ENCODE data around the gene BAZ1B.
"Not testable (repeated sequence)": the region's sequence is repeated elsewhere in the genome, so short reads cannot be mapped to it uniquely, and the experiment has no call there.

Gene BAZ1B

DNA sequence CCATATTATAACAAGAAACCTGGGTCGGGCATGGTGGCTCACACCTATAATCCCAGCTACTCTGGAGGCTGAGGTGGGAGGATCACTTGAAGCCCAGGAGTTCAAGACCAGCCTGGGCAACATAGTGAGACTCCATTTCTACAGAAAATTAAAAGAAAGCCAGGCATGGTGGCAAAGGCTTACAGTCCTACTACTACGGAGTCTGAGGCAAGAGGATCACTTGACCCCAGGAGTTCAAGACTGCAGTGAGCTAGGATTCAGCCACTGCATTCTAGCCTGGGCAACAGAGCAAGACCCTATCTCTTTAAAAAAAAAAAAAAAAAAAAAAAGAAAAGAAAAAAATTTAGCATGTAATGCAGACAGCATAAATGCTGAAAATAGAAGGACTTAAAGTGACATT, 16.4 kb upstream of the BAZ1B start:
- not testable (repeated sequence) for DNase-seq (ENCODE audit: low read depth in 2 of 2)

DNA sequence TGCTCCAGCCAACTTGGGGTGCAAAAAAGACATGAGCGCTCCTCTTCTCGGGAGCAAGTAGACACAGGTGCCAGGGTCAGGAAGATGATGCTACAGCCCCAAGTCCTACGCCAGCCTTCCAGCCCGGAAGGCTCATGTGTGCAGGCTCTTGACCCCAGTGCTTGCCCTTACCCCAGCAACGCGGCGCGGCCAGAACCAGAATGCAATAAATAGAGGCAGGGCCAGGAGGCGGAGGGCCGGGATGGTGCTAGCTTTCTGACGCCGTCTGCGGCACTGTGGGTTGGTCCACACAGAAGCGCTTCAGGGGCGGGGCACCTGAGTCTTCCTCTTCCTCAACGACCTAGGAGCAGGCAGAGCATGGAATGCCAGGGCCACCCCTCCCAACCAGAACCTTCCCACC, 15.0 kb upstream of the BAZ1B start:
- DNase-seq (ENCODE audit: low read depth in 2 of 2) = no peak

DNA sequence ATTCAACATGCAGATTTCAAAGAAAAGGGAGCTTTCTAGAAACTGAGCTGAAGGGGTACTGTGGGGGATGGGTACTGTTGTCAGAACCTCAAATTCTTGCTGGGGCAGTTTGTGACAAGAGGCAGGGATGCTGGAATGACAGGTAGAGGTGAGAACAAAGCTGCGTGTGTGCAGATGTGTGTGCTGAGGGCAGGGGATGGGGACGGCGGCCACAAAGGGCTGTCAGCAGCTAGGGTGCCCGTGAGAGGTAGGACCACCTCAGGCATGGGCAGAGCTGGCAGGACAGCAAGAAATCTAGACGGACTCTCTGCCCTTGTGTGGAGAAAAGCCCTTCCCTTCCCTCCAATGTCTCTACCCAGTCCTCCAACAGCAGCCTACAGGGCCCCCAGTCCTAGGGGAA, 14.4 kb upstream of the BAZ1B start:
- DNase-seq (ENCODE audit: low read depth in 2 of 2) = no peak

DNA sequence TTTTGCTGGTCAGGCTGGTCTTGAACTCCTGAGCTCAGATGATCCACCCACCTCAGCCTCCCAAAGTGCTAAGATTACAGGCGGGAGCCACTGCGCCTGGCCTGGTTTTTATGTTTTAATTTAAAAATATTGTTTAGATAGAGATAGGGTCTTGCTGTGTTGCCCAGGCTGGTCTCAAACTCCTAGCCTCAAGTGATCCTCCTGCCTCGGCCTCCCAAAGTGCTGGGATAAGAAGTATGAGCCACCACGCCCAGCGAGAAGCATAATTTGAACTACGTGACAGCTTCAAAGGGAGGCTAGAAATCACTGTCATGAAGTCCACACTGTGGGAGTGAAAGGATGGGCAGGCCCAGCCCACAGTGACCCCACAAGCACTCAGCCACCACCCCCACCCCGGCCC, 13.8 kb upstream of the BAZ1B start:
- DNase-seq (ENCODE audit: low read depth in 2 of 2) = not testable (repeated sequence)

DNA sequence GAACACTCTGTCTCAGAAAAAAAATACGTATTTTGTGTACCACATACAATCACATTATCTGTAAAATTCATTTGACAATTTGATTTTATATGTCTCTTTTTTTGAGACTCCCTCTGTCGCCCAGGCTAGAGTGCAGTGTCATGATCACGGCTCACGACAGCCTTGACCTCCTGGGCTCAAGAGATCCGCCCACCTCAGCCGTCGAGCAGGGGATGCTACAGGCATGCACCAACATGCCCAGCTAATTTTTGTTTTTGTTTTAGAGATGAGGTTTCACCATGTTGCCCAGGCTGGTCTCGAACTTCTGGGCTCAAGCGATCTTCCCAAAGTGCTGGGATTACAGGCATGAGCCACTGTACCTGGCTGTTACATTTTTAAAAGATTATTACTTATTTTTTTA, 11.6 kb upstream of the BAZ1B start:
- no peak for DNase-seq (ENCODE audit: low read depth in 2 of 2)

DNA sequence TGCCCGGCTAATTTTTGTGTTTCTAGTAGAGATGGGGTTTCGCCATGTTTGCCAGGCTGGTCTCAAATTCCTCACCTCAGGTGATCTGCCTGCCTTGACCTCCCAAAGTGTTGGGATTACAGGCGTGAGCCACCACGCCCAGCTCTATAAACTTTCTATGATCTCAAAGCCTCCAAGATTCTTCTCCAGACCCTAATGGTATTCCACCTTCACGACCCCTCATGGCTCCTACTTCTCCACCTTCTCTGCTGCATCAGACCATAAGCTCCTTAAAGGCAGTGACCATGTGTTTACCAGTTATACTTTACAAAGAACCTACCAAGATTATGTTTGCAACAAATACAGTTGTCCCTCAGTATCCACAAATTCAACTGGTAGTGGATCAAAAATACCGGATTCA, 10.1 kb upstream of the BAZ1B start:
- DNase-seq (ENCODE audit: low read depth in 2 of 2) = no peak

DNA sequence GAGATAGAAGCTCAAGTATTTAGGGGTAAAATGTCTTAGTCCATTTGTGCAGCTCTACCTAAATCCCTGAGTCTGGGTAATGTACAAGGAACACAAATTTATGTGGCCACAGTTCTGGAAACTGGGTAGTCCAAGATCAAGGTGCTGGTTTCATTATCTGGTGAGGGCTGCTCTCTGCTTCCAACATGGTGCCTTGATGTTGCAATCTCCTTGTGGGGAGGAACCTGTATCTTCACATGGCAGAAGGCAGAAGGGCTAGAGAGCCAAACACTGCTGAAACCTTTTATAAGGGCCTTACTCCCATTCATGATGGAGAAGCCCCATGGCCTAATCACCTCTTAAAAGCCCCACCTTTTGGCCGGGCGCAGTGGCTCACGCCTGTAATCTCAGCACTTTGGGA, 8.7 kb upstream of the BAZ1B start:
- no peak for DNase-seq (ENCODE audit: low read depth in 2 of 2)

DNA sequence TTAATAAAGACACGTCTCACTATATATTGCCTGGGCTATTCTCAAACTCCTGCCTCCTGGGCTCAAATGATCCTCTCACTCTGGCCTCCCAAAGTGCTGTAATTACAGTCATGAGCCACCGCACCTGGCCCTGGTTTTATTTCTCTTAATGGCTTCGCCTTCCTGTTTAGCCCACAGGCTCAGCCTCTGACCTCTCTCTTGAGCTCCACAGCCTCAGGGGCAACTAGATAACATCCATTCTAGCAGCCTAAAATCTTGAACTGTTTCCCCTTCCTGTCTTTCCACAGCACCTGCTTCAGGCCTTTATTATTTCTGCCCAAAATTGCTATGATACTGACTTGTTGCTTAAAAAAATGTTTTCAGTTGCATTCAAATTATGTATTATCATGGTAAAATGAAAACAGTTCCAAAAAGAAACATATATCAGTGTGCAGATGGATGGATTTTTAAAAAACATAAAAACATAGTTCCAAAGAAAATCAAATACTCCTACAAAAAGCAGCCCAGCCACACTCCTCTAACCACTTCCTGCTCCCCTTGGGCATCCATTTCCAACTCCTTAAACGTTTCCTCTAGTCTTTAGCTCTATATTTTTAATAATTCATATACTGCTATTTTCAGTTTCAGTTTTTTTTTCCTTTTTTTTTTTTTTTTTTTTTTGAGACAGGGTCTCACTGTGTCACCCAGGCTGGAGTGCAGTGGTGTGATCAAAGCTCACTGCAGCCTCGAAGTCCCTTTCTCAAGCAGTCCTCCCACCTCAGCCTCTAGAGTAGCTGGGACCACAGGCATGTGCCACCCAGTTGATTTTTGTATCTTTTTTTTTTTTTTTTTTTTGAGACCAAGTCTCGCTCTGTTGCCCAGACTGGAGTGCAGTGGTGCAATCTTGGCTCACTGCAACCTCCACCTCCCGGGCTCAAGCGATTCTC, 5.1 kb upstream of the BAZ1B start:
- no peak for DNase-seq (ENCODE audit: low read depth in 2 of 2)

DNA sequence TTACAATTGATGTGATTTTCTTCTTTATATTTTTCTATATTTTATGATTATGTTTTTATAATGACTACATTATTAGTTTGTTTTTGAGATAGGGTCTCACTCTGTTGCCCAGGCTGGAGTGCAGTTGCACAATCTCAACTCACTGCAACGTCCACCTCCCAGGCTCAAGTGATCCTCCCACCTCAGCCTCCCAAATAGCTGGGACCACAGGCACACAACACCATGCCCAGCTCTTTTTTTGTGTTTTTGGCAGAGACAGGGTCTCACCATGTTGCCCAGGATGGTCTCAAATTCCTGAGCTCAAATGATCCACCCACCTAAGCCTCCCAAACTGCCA, 4.0 kb upstream of the BAZ1B start:
- DNase-seq (ENCODE audit: low read depth in 2 of 2) = not testable (repeated sequence)

DNA sequence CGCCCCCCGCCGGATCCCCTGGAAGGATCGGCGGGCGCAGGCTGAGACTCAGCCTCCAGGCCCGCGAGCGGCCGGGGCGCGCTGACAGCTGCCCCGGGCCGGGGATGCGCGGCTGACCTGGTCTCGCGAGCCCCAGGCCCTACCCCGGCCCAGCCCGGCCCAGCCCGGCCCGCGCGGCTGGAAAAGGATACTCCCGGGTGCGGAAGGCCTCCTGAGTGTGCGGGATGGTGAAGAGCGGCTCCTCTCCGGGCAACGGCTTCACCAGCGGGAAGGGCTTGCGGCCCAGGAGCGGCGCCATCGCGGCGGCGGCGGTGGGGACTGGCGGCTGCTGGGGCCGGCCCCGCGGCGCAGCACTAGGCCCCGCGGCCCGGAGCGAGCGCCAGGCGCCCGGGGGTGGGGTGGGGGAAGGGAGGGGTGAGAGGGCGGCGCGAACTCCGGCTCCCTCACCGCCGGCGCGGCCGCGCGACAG, 423 bp downstream of the BAZ1B start:
- peak in 1 of 2 donors; percentile 63 for DNase-seq (ENCODE audit: low read depth in 2 of 2)

DNA sequence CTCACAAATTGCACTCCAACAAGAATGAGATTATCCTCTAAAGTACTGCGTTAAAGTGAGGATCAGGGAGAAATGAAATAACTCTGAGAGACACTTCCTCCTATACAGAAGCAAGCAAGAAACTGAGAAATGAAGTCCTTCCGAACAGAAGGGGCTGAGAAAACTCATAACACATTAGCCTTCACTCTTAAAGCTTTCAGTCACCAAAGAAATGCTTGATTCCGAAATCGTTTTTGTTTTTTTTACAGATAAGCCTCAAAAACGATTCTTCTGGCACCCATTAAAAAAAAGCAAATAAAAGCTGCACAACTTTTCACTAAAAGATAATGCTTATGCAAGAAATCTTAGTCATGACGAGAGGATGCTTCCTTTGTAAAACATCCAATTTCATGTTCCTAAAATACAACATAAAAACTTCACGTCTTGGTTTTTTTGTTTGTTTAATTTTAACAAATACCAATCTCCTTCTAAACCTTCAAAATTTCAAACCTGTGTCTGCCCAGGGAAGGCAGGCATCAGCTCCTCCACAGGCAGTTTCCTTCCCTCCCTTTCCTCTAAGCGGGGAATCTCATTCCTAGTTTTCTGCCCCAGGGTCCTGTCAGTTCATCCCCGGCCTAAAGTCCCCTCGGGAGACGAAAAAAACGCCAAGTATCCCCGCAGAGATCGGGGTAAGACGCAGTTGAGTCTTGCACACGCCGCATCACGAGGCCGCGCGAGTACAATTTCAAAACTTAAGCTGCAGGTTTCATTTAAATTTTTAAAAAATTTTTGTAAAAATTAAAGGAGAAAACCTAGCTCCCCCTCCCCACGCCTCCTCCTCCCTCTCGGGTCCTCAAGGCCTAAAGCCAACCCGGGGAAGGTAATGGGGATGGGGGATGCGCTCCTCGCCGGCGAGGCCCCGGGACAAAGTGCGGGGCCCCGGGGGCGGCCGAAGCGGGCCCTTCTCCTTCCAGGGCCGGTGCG, 1.1 kb downstream of the BAZ1B start:
- DNase-seq (ENCODE audit: low read depth in 2 of 2) = no peak

DNA sequence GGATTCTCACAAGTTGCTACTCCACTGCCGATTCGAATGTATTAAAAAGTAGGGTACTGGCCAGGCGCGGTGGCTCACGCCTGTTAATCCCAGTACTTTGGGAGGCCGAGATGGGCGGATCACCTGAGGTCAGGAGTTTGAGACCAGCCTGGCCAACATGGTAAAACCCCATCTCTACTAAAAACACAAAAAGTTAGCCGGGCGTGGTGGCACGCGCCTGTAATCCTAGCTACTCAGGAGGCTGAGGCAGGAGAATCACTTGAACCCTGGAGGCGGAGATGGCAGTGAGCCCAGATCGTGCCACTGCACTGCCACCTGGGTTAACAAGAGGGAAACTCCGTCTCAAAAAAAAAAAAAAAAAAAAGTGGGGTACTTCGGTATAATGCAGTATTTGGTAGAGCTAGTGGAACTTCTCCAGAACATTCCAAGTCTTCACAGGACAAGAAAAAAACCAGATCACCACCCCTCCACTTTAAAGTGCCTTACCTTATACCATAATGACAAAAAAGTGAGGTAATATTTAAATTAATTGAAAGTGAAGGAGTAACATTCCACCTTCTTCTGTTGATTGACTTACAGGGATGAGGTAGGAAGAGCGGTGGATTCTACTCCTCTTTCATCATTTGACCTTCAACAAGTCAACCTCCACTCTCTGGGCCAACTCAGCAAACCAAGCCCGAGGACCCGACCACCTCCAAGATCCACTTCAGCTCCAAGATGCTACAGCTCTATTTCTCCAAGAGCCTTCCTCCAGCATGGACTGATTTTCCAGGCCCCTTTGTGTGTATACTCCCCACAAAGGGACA, 2.0 kb downstream of the BAZ1B start:
- DNase-seq (ENCODE audit: low read depth in 2 of 2) = no peak

DNA sequence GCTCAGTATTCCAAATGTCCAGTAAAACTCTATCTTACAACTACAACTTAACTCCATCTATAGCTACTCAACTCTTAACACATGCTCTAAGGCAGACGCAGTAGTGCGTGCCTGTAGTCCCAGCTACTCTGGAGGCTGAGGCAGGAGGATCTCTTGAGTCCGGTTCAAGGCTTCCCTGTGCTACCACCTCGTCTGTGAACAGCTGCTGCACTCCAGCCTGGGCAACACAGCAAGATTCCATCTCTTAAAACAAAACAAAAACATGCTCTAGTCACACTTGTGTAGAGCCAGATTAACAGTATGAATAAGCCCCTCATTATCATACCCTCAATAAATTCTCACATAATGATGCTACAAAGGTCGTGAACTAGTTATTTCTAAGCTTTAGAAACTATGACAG, 3.6 kb downstream of the BAZ1B start:
- no peak for DNase-seq (ENCODE audit: low read depth in 2 of 2)

DNA sequence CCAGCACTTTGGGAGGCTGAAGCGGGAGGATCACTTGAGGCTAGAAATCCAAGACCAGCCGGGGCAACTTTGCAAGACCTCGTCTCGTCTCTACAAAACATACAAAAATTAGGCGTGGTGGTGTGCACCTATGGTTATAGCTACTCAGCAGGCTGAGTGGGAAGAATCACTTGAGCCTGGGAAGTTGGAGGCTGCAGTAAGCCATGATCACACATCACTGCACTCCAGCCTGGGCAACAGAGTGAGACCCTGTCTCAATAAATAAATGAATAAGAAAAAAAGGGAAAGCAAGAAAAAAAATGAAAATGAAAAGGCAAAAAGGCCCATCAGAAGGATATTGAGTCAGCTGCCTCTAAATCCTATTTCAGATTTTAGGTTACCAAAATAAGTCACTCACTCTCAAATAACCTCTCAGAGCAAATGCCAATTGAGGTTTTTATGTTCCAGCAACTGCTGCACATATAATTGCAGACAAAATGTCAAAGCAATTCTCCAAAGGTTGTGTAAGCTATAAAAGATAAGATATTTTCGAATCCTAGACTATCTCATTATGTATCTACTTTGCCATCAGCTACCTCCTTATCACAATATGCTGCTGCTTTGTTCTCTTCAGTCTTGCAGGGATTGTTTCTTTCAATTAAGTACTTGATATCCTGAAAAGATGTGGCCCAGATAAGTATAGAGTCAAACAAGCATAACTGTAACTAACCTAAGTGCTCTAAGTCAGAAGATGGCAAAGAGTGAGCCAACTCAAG, 4.7 kb downstream of the BAZ1B start:
- no peak for DNase-seq (ENCODE audit: low read depth in 2 of 2)

DNA sequence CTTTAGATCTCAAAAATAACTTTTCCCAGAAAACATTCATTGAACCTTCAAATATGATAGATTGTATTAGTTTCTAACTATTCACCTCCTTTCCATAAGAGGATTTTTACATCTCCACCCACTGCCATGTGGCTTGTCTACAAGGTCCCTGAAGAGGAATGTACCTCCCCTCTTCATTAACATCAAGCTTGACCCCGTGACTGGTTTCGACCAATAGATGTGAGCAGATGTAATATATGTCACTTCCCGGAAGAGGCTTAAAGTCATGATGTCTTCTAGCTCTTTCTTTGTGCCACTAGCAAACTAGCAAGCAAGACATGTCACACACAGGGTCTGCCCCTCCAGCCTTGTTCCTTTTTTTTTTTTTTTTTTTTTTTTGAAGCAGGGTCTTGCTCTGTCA, 6.9 kb downstream of the BAZ1B start:
- no peak for DNase-seq (ENCODE audit: low read depth in 2 of 2)

DNA sequence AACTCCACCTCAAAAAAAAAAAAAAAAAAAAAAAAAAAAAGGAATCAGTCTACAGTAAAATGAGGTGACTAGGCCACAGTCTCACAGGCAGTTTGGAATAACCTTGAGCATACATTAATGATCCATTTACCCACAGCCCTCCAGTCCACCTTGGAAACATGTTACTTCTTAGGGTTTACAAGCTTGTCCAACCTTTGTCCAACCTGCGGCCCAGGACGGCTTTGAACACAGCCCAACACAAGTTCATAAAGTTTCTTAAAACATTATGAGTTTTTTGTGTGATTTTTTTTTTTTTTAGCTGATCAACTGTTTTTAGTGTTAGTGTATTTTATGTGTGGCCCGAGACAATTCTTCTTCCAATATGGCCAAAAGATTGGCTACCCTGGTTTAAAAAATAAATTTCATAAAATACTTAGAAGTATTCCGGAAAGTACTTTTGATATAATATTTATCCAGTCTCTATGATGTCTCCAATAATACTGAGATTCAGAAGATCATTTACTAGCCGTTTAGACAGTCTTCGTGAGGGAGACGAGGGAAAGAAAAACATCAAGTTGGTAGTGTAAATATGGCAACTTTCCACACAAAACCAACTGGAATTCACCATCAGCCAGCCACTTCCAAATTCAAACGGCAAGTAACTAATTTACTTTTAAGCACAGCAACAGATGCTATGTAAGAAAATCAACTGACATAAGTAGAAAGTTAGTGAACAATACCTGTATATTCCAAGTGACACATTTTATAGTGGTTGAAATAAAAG, 9.9 kb downstream of the BAZ1B start:
- DNase-seq (ENCODE audit: low read depth in 2 of 2) = no peak

DNA sequence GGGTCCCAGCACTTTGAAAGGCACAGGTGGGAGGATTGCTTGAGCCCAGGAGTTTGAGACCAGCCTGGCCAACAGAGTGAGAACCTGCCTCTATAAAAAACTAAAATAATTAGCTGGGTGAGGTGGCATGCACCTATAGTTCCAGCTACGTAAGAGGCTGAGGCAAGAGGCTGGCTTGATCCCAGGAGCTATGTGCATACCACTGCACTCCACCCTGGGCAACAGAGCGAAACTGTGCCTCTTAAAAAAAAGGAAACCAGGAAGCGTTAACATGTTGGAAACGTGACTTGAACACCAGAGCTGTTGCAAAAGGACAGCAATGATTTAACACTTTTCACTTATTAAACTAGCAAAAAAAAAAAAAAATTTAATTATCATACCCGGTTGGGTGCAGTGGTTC, 12.6 kb downstream of the BAZ1B start:
- DNase-seq (ENCODE audit: low read depth in 2 of 2) = no peak

DNA sequence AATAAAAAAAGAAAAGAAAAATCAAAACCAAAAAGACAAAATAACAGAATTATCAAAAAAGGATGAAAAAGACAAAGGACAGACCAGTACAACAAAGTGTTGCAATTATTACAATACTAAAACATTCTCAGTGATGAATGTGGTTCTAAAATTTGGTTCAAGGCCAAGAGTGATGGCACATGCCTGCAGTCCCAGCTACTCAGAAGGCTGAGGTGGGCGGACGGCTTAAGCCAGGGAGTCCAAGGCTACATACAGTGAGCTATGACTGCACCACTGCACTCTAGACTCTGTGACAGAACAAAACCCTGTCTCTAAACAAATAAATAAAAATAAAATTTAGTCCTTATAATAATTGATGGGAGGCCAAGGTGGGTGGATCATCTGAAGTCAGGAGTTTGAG, 14.5 kb downstream of the BAZ1B start:
- DNase-seq (ENCODE audit: low read depth in 2 of 2) = no peak

DNA sequence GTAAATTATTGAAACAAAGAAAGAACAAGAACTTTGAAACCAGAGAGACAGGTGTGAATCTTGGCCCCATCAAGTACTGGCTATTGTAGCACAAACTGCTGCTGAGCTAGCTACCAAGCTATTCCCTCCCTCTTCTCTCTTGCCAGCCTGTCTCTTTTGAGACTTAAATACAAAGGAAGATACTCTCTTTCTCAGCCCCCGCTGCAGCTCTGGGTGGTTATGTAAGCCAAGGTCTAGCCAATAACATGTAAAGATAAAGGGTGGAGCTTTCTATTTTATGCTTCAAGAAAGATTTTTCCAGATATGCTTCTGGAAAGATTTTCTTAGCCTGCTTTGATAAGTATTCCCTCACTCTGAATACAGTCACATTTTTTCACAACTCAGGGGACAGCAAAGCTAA, 17.2 kb downstream of the BAZ1B start:
- DNase-seq (ENCODE audit: low read depth in 2 of 2) = no peak

DNA sequence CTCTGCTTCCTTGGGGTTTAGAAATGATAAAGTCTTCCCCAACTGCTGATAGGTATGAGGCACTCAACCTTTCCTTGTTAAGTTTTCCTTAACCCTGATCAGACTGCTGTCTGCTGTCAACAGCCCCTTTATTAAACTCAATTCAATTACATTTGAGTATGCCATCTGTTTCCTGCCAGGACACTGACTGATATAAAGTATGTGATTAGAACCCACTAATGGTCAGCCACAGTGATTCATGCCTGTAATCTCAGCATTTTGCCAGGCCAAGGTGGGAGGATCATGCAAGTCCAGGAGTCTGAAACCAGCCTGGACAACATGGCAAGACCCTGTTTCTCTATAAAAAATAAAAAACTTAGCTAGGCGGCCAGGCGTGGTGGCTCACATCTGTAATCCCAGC, 18.1 kb downstream of the BAZ1B start:
- no peak for DNase-seq (ENCODE audit: low read depth in 2 of 2)

All from stimulated activated CD4-positive, alpha-beta T cell treated with anti-CD3 and anti-CD28 coated beads, Interleukin-15, amount 100 ng/mL, for 48 hours (primary cell).